AG09309 (cell line): ENCODE data around the gene FEM1B.

Source experiments
- DNase-seq: peaks from one replicate; pipeline ENCODE4 v3.0.0-alpha.2; 2010; ENCODE audit warnings: low read depth
- H3K4me3 ChIP-seq: 2 replicates; pipeline ENCODE4 v1.5.1; 2011; ENCODE audit warnings: mild to moderate bottlenecking, low read depth, low read length, moderate library complexity; ENCODE audit not compliant: control insufficient read depth
- CTCF ChIP-seq: IDR thresholded peaks from 2 replicates; pipeline ENCODE4 v1.5.1; 2011; ENCODE audit warnings: mild to moderate bottlenecking, low read depth, low read length, inconsistent platforms; ENCODE audit not compliant: insufficient read depth, control insufficient read depth; ENCODE audit errors: missing control alignments

The FEM1B gene

DNA sequence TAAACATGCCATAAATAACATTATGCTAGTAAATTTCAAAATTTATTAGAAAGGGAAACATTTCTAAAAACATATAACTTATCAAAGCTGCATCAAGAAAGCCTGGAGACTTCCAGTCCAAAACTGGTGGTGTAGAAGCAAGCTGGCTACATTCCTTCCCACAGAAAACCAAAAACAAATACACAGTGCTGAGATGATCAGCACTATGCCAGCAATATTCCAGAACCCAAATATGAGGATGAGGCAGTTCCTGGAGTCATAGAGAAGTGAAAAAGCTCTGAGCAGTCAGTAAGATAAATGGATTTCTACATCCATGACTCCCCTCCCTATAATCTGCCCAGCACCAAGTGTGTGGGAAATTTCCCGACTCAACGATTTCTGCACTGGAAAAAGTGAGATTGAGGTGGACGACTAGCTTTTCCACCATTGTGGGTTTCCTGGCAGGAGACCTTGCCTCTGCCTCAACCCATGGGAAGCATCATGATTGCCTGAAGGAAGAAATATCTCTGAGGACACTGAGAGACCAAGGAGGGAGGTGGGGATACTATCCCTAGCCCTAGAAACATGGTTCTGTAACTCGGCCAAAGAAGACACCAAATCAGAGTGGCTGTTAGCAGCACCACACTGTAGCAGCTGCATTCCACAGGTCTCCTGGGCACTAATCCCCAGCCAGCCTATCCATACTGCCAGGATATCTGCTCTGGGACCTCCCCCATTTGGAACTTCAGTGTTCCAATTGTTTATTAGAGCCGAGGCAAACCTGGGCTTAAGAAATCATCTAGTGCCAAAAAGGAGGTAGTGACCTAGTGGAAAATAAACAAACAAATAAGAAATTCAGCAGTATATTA, 36.2 kb upstream of the FEM1B start:
- DNase-seq: no peak
- H3K4me3 ChIP-seq: no peak overlapping the region
- TF ChIP-seq CTCF: no peak

DNA sequence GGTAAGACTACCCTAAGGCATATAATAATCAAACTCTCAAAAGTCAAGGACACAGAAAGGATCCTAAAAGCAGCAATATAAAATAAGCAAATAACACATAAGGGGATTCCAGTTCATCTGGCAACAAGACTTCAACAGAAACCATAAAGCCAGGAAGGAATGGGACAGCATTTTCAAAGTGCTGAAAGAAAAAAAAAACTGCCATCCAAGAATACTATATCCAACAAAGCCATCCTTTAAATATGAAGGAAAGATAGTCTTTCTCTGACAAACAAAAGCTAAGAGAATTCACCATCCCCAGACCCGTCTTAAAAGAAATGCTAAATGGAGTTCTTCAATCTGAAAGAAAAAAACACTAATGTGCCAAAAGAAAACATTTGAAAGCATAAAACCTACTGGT, 33.3 kb upstream of the FEM1B start:
- H3K4me3 ChIP-seq: no peak overlapping the region
- no peak for TF ChIP-seq CTCF
- no peak for DNase-seq

GRCh38 chr15:68249058-68249713, 28.4 kb upstream of the FEM1B start:
- no peak overlapping the region for H3K4me3 ChIP-seq
- DNase-seq: no peak
- TF ChIP-seq CTCF: no peak

DNA sequence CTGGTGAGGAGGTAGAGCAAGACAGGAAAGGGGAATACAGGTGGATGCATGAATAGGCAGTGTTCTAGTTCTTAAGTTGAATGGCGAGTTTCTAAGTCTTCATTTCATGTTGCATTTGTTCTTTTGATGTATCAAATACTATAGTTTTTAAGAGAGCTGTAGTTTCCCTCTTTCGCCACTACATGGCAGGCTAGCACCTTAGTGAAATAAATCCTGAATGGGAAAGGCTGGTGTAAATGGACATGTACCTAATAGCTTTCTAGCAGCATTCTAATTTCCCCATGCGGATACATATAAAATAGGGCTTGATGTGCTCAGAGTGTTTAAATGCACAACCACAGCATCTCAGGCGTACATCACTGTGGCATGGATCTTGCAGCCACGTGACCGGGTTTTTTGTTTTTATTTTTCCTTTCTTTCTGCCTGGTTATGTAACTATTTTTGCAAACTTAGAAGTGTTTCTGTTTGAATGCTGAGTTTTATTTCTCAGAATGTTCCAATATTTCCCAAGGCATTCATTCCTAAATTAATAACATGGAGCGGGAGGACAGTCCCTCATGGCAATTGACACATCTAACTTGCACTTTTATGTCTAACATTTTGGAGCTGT, 24.5 kb upstream of the FEM1B start:
- peak; percentile 78 for TF ChIP-seq CTCF
- no peak overlapping the region for H3K4me3 ChIP-seq
- peak; percentile 68 for DNase-seq

- TF ChIP-seq CTCF: no peak
- peak overlapping the region; percentile 52 for H3K4me3 ChIP-seq
- peak; percentile 76 for DNase-seq
Observed at GRCh38 chr15:68256675-68257450, 20.7 kb upstream of the FEM1B start.

DNA sequence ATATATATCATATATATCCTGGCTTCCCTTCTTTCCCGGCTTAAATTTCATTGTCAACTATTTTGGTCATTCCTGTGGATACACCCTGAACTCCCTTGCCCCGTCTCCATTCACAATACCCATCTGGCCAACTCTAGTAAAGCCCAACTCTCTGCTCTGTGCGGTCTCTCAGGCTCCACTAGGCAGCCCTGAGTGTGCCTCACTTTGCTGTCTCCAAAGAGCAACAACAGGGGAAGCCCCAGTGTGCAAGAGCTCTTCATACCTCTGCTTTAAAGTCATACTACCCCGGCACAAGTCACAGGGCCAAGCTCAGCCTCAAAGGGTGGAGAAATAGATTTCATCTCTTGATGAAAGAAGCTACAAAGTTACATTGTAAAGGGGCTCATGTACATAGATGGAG, 18.9 kb upstream of the FEM1B start:
- DNase-seq: no peak
- TF ChIP-seq CTCF: no peak

More for the DNA sequence above, 18.9 kb upstream of the FEM1B start:
- H3K4me3 ChIP-seq: no peak overlapping the region
